Caco-2 (cell line): ENCODE measurements around the gene NEDD8. TPM values are rescaled to one million over a fixed set of nuclear protein-coding genes. Genes with fewer than 3 reads are reported as not detected.

Source experiments
- BruUV-seq: library from RNA; stranded (reverse); fragments of 400-500 nt; replicated peaks from 2 replicates; lab custom pipeline; 2021; lab: Mats Ljungman, UMichigan
- CTCF ChIA-PET: fragments of 300-600 bp; sonication (Branson Sonifier 250); formaldehyde crosslinking; loops from one replicate; lab custom pipeline; 2022; ENCODE audit warnings: antibody characterized with exemption; lab: Charles Lee
- POLR2A ChIA-PET: fragments of 300-600 bp; sonication (Branson Sonifier 250); formaldehyde crosslinking; loops from one replicate; lab custom pipeline; 2022; ENCODE audit warnings: antibody characterized with exemption; lab: Charles Lee
- DNase-seq, 2 experiments: peaks; one replicate each; pipeline versions ENCODE4 v3.0.0 to v3.0.0-alpha.2; 2020 to 2022
- H3K27me3 ChIP-seq: replicated peaks from 2 replicates; pipeline ENCODE4 v1.6.0; 2011; ENCODE audit warnings: low read length; ENCODE audit not compliant: control insufficient read depth, insufficient read depth
- H3K36me3 ChIP-seq: 2 replicates; pipeline ENCODE4 v1.5.1; 2011; ENCODE audit warnings: low read length; ENCODE audit not compliant: control insufficient read depth, insufficient read depth
- H3K4me1 ChIP-seq: fragments of 250-450 bp; sonication (Bioruptor Pico); 2 replicates; pipeline ENCODE4 v1.5.1; 2020; ENCODE audit warnings: mild to moderate bottlenecking
- H3K4me3 ChIP-seq: 2 replicates; pipeline ENCODE4 v1.5.1; 2011; ENCODE audit warnings: low read depth, mild to moderate bottlenecking, control low read depth, low read length
- H3K9me3 ChIP-seq: fragments of 250-450 bp; sonication (Bioruptor Pico); 2 replicates; pipeline ENCODE4 v1.5.1; 2020; ENCODE audit warnings: mild to moderate bottlenecking, moderate library complexity
- H3K27ac Mint-ChIP-seq: one replicate; pipeline ENCODE4 v1.8.0; 2022; ENCODE audit warnings: mixed read lengths; ENCODE audit not compliant: unreplicated experiment
- H3K27me3 Mint-ChIP-seq: one replicate; pipeline ENCODE4 v1.8.0; 2022; ENCODE audit warnings: mixed read lengths; ENCODE audit not compliant: insufficient read depth, unreplicated experiment
- H3K36me3 Mint-ChIP-seq: one replicate; pipeline ENCODE4 v1.8.0; 2022; ENCODE audit warnings: mild to moderate bottlenecking, mixed read lengths; ENCODE audit not compliant: insufficient read depth, unreplicated experiment
- H3K4me1 Mint-ChIP-seq: one replicate; pipeline ENCODE4 v1.8.0; 2022; ENCODE audit warnings: low read depth, mixed read lengths; ENCODE audit not compliant: unreplicated experiment
- H3K4me3 Mint-ChIP-seq: one replicate; pipeline ENCODE4 v1.8.0; 2022; ENCODE audit warnings: mild to moderate bottlenecking, moderate library complexity, mixed read lengths; ENCODE audit not compliant: unreplicated experiment
- H3K9me3 Mint-ChIP-seq: one replicate; pipeline ENCODE4 v1.8.0; 2022; ENCODE audit warnings: mixed read lengths; ENCODE audit not compliant: unreplicated experiment
- CTCF ChIP-seq, 2 experiments: fragments of 200-600 bp in 1 of 2; IDR thresholded peaks; 1 replicate in 1 of 2; 2 replicates in 1 of 2; pipeline versions ENCODE4 v1.5.1 to v1.8.0; 2011 to 2022; ENCODE audit warnings: antibody characterized with exemption in 1 of 2, control low read depth in 1 of 2, inconsistent platforms in 1 of 2, low read depth in 1 of 2, low read length in 1 of 2, mild to moderate bottlenecking in 1 of 2, moderate library complexity in 1 of 2; ENCODE audit not compliant: insufficient read depth in 1 of 2, severe bottlenecking in 1 of 2, unreplicated experiment in 1 of 2
- intact Hi-C: fragments of 100-400 bp; cut with micrococcal nuclease; formaldehyde crosslinking; loops from one replicate; pipeline ENCODE4 v1.10.0; 2022; ENCODE audit not compliant: unreplicated experiment
- total RNA-seq: library from RNA; stranded (reverse); gene quantifications from 2 replicates; pipeline ENCODE4 v1.2.3, GENCODE V29; 2022

The NEDD8 gene
- total RNA-seq, 1 experiment from 2014 or later, result 210 TPM

- ChIA-PET POLR2A (no interaction called here), CTCF (no interaction called here)
- Mint-ChIP-seq H3K4me3 (no peak overlapping the region), H3K9me3 (no peaks in the 10 kb centered on the region), H3K36me3 (peaks cover 57% of the 10 kb centered on the region), H3K27ac (no peak overlapping the region), H3K4me1 (peaks cover 4% of the 10 kb centered on the region), H3K27me3 (no peaks in the 10 kb centered on the region)
- TF ChIP-seq CTCF (IDR thresholded peaks at IDR 0.05; ENCODE audit: insufficient read depth in 1 of 2, low read depth in 1 of 2, low read length in 1 of 2, severe bottlenecking in 1 of 2, unreplicated experiment in 1 of 2), result no peak
- no peaks in the 10 kb centered on the region for H3K9me3 ChIP-seq
- no peak for DNase-seq
- intact Hi-C loops, result no loop called here
- H3K27me3 ChIP-seq, result no peaks in the 10 kb centered on the region
- BruUV-seq, result no TSS peak
- H3K4me1 ChIP-seq, result no peaks in the 10 kb centered on the region
- peaks cover 3% of the 10 kb centered on the region for H3K36me3 ChIP-seq
- no peak overlapping the region for H3K4me3 ChIP-seq
Measured at GRCh38 chr14:24182110-24182882, 49.9 kb downstream of the NEDD8 start.

DNA sequence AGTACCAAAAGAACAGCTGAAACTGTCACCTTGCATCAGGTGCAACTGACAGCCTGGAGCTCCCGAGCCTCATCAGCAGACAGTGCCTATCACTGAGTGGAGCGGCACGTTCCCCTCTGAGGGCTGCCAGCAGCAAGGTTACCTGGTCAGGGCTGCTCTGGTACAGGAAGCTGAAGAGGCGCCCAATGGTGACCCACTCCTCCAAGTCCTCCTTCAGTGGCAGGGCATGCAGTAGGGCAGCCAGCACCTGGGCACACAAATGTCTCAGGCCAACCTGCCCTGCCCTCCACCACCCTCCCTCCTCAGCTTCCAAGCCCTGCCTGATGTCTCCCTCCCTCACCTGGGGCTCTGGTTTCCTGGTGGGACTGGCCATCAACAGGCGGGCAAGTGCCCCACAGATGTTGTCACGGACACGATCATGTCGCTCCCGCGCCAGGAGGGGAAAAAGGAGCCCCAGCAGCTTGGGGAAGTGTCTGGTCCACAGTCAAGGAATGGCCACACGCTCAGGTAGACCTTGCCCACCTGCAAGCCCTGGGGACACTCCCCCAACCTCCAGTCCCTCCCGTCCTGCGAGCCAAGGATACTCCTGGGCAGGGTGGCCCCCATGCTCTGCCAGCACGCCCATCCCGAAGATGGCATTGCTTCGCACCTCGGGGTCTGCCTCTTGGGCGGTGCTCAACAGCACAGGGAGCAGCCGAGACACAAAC, 50.6 kb downstream of the NEDD8 start:
- CTCF ChIA-PET, result no interaction called here
- Mint-ChIP-seq H3K9me3 (no peaks in the 10 kb centered on the region), H3K36me3 (peaks cover 58% of the 10 kb centered on the region), H3K27ac (no peak overlapping the region), H3K27me3 (no peaks in the 10 kb centered on the region), H3K4me1 (no peaks in the 10 kb centered on the region), H3K4me3 (no peak overlapping the region)
- POLR2A ChIA-PET, result no interaction called here
- Histone ChIP-seq H3K27me3 (no peaks in the 10 kb centered on the region), H3K9me3 (no peaks in the 10 kb centered on the region), H3K36me3 (peaks cover 3% of the 10 kb centered on the region), H3K4me1 (no peaks in the 10 kb centered on the region), H3K4me3 (no peak overlapping the region)
- no peak for TF ChIP-seq CTCF (IDR thresholded peaks at IDR 0.05; ENCODE audit: insufficient read depth in 1 of 2, low read depth in 1 of 2, low read length in 1 of 2, severe bottlenecking in 1 of 2, unreplicated experiment in 1 of 2)
- no TSS peak for BruUV-seq
- intact Hi-C loops, result no loop called here
- DNase-seq, result no peak

GRCh38 chr14:24179961-24180796, 52.0 kb downstream of the NEDD8 start:
- no peaks in the 10 kb centered on the region for H3K4me1 Mint-ChIP-seq
- no peaks in the 10 kb centered on the region for H3K27me3 Mint-ChIP-seq
- POLR2A ChIA-PET, result interaction anchor here (0.5 kb wide), 1 partner anchor 44 kb away, joined by 4 read pairs; the partner anchor contains the start of gene PSME1
- intact Hi-C loops, result no loop called here
- Histone ChIP-seq H3K4me1 (no peaks in the 10 kb centered on the region), H3K36me3 (no peaks in the 10 kb centered on the region; the same call in none of the 2 replicates), H3K27me3 (no peaks in the 10 kb centered on the region), H3K4me3 (no peak overlapping the region), H3K9me3 (no peaks in the 10 kb centered on the region)
- TF ChIP-seq CTCF (IDR thresholded peaks at IDR 0.05; ENCODE audit: insufficient read depth in 1 of 2, low read depth in 1 of 2, low read length in 1 of 2, severe bottlenecking in 1 of 2, unreplicated experiment in 1 of 2), result no peak
- CTCF ChIA-PET, result no interaction called here
- no peak for DNase-seq
- H3K36me3 Mint-ChIP-seq, result peaks cover 44% of the 10 kb centered on the region
- BruUV-seq, result no TSS peak
- no peaks in the 10 kb centered on the region for H3K9me3 Mint-ChIP-seq
- no peak overlapping the region for H3K4me3 Mint-ChIP-seq
- H3K27ac Mint-ChIP-seq, result no peak overlapping the region
